ACC112 (cell line): ENCODE data around the gene VSX2.

Experiments
- H2AFZ ChIP-seq: fragments of 200-600 bp; sonication (generic); one replicate; pipeline ENCODE4 v1.6.0; 2017; ENCODE audit warnings: antibody characterized with exemption, low read length; ENCODE audit not compliant: unreplicated experiment
- H3K27ac ChIP-seq: fragments of 200-600 bp; sonication (generic); 2 replicates; pipeline ENCODE4 v1.5.1; 2014; ENCODE audit warnings: low read depth, mild to moderate bottlenecking, antibody characterized with exemption, low read length, moderate library complexity
- H3K27me3 ChIP-seq: fragments of 200-600 bp; sonication (generic); 2 replicates; pipeline ENCODE4 v1.6.1; 2014; ENCODE audit warnings: mild to moderate bottlenecking, antibody characterized with exemption, low read length, moderate library complexity, mixed read lengths; ENCODE audit not compliant: insufficient read depth
- H3K36me3 ChIP-seq: fragments of 200-600 bp; sonication (generic); 2 replicates; pipeline ENCODE4 v1.6.1; 2016; ENCODE audit warnings: mild to moderate bottlenecking, antibody characterized with exemption, low read length, moderate library complexity, mixed read lengths; ENCODE audit not compliant: insufficient read depth
- H3K4me1 ChIP-seq: fragments of 200-600 bp; sonication (generic); one replicate; pipeline ENCODE4 v1.6.1; 2016; ENCODE audit warnings: low read length, mixed read lengths; ENCODE audit not compliant: insufficient read depth, unreplicated experiment, control insufficient read depth
- H3K4me3 ChIP-seq: fragments of 200-600 bp; sonication (generic); 2 replicates; pipeline ENCODE4 v1.5.1; 2014; ENCODE audit warnings: mild to moderate bottlenecking, low read depth, low read length
- H3K79me2 ChIP-seq: fragments of 200-600 bp; sonication (generic); one replicate; pipeline ENCODE4 v1.6.0; 2016; ENCODE audit warnings: low read length; ENCODE audit not compliant: control insufficient read depth, unreplicated experiment, insufficient read depth

Gene VSX2

DNA sequence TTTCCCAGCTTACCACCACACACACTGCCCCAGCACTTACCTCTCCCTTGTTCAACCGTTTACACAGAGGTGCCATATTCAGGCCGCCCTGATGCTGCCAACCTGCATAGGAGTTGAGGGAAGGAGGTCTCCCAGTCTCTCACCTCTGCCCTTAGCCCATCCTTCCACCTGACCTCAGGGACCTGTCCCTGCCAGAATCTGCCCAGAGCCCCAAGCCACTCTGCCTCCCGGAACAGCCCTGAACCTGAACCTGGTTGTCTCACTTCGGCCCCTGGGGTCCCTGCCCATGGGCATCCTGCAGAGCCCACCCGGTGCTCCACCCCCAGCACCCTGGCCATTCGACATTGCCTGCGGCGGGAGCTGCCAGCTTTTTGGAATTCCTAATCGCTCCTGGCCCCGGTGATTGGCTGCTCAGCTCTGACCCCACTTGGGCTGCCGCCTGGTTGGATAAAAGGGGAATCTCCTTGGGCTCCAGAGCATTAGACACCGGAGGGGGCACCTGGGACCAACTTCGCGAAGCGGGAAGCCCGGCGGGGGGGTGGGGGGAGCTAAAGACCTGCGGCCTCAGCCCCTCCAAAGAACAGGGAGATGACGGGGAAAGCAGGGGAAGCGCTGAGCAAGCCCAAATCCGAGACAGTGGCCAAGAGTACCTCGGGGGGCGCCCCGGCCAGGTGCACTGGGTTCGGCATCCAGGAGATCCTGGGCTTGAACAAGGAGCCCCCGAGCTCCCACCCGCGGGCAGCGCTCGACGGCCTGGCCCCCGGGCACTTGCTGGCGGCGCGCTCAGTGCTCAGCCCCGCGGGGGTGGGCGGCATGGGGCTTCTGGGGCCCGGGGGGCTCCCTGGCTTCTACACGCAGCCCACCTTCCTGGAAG, at the start of gene VSX2:
TSS of gene VSX2 (plus strand) at position 476 of the 874 bp plus-strand sequence. CDS start at position 589, 113 bp downstream.
- Histone ChIP-seq H3K27me3 (peaks cover 87% of the 10 kb centered on the region), H3K4me3 (no peak within 1 kb of the TSS), H3K27ac (no peak within 1 kb of the TSS), H3K4me1 (no peaks in the 10 kb centered on the region), H3K79me2 (no peaks in the 10 kb centered on the region), H3K36me3 (no peaks in the 10 kb centered on the region), H2AFZ (no peak within 1 kb of the TSS)

GRCh38 chr14:74190927-74191575, 48.2 kb upstream of the VSX2 start:
- Histone ChIP-seq H3K4me1 (no peaks in the 10 kb centered on the region), H2AFZ (no peak overlapping the region), H3K4me3 (no peak overlapping the region), H3K27ac (no peak overlapping the region), H3K36me3 (no peaks in the 10 kb centered on the region), H3K27me3 (no peaks in the 10 kb centered on the region), H3K79me2 (no peaks in the 10 kb centered on the region)

DNA sequence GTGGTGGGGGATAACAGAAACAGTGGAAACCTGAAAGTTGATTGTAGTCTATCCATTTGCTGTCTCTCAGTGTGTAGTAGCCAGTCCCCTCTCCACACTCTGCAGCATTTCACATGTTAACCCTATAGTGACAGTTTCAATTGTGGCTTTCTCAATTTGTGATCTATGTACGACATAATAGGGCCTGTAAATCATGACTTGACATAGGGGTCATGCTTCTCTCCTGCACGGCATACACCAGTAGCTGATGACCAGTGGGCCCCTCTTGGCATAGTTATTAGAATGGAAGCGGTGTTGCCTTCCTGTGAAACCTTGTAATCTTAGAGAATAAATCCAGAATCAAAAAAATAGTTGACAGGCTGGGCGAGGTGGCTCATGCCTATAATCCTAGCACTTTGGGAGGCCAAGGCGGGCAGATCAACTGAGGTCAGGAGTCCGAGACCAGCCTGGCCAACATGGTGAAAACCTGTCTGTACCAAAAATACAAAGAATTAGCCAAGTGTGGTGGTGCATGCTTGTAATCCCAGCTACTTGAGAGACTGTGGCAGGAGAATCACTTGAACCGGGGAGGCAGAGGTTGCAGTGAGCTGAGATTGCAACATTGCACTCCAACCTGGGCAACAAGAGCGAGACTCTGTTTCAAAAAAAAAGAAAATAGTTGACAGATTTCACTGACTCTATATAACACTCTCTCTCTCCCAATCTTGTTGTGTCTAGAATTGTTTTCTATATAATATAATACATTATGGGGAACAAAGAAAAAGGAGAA, 44.6 kb upstream of the VSX2 start:
- no peak overlapping the region for H3K4me3 ChIP-seq
- H3K27me3 ChIP-seq, result no peaks in the 10 kb centered on the region
- no peaks in the 10 kb centered on the region for H3K36me3 ChIP-seq
- H3K27ac ChIP-seq, result no peak overlapping the region
- no peaks in the 10 kb centered on the region for H3K4me1 ChIP-seq
- no peak overlapping the region for H2AFZ ChIP-seq
- H3K79me2 ChIP-seq, result no peaks in the 10 kb centered on the region

- H3K36me3 ChIP-seq, result no peaks in the 10 kb centered on the region
- H3K27ac ChIP-seq, result no peak overlapping the region
- H2AFZ ChIP-seq, result no peak overlapping the region
- H3K4me1 ChIP-seq, result no peaks in the 10 kb centered on the region
- no peaks in the 10 kb centered on the region for H3K27me3 ChIP-seq
- H3K4me3 ChIP-seq, result no peak overlapping the region
- H3K79me2 ChIP-seq, result no peaks in the 10 kb centered on the region
These were observed 43.6 kb upstream of the VSX2 start for GRCh38 chr14:74195623-74196022.

DNA sequence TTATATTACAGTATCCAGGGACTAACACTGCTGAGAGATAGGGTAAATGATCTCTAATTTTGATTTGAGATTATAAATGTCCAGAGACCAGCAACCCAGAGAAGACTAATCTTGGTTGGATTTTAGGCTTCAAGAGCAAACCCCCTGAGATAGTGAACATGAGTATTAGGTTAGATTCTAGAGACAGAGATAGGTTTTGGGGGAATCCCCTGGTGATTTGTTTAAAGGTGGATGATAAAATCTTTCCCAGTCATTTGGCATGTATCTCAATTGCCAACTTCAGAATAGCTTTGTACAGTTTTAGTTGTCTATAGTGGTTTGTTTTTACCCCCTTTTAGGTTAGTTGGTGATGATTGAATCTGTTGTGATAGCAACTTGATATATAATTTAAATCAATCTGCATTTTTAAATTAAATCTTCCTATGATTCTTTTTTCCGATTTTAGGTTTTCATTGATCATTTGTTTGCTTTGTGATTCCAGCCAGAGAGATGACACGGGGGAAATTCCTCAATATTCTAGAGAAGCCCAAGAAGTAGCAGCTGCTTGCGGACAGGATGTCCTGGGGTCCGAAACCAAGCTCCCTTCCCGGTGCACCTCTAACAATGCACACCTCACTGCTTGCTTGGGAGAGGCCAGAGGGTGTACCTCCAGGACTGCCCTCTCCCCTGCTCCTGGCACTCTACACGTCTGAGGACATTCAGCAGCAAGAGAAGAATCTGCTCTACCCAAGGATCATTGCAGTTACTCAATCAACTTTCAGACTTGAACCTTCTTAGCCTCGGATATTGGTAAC, 40.6 kb upstream of the VSX2 start:
- H3K4me1 ChIP-seq, result no peaks in the 10 kb centered on the region
- H2AFZ ChIP-seq, result no peak overlapping the region
- H3K79me2 ChIP-seq, result no peaks in the 10 kb centered on the region
- H3K4me3 ChIP-seq, result no peak overlapping the region
- H3K27me3 ChIP-seq, result no peaks in the 10 kb centered on the region
- H3K36me3 ChIP-seq, result no peaks in the 10 kb centered on the region
- H3K27ac ChIP-seq, result no peak overlapping the region

DNA sequence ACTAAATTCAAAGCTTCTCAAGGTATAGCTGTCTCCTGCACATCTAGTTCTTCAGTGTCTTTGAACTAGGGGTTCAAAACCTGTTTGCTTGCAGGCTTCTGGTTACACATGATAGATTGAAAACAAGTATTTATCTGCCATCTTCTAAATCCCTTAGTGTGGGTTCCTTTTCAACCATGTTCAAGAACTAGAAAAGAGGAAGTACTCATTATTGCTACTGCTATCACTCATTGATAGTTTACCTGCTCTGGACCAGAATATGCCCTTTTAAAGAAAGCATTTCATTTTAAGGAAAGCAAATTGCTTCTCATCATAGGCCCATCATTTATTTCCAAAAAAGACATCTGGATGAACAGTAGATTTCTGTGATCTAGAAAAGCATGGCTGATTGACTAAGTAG, 37.1 kb upstream of the VSX2 start:
- Histone ChIP-seq H3K36me3 (no peaks in the 10 kb centered on the region), H3K4me3 (no peak overlapping the region), H3K4me1 (no peaks in the 10 kb centered on the region), H2AFZ (no peak overlapping the region), H3K79me2 (no peaks in the 10 kb centered on the region), H3K27ac (no peak overlapping the region), H3K27me3 (no peaks in the 10 kb centered on the region)

DNA sequence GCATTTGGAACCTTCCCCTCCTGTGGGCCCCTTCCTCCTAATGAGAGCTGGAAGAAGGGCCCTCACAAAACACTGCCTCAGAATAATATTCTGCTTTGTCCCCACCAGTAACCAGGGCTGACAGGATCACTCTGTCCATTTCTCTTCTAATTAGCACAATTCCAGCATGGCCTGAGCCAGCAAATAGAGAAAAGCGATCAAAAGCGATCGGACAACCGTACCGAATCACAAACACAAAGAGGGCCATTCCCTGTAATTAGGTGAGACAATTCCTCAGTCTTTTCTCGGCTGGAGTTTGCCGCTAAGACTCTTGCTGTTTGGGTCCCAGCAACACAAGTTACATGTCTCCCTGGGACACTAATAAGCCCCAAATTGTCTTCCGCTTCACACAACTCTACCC, 35.6 kb upstream of the VSX2 start:
- Histone ChIP-seq H3K4me3 (no peak overlapping the region), H2AFZ (no peak overlapping the region), H3K79me2 (no peaks in the 10 kb centered on the region)

GRCh38 chr14:74204491-74204890, 34.8 kb upstream of the VSX2 start:
- H3K27ac ChIP-seq, result no peak overlapping the region
- no peaks in the 10 kb centered on the region for H3K4me1 ChIP-seq
- H3K4me3 ChIP-seq, result no peak overlapping the region
- no peaks in the 10 kb centered on the region for H3K27me3 ChIP-seq
- no peaks in the 10 kb centered on the region for H3K79me2 ChIP-seq
- no peaks in the 10 kb centered on the region for H3K36me3 ChIP-seq
- no peak overlapping the region for H2AFZ ChIP-seq

More for the DNA sequence above, 35.6 kb upstream of the VSX2 start:
- Histone ChIP-seq H3K36me3 (no peaks in the 10 kb centered on the region), H3K27ac (no peak overlapping the region), H3K27me3 (no peaks in the 10 kb centered on the region), H3K4me1 (no peaks in the 10 kb centered on the region)

- H3K4me1 ChIP-seq, result no peaks in the 10 kb centered on the region
- no peak overlapping the region for H3K27ac ChIP-seq
- no peak overlapping the region for H3K4me3 ChIP-seq
- H3K27me3 ChIP-seq, result no peaks in the 10 kb centered on the region
- H3K36me3 ChIP-seq, result no peaks in the 10 kb centered on the region
- H3K79me2 ChIP-seq, result no peaks in the 10 kb centered on the region
- H2AFZ ChIP-seq, result no peak overlapping the region
These were observed 33.4 kb upstream of the VSX2 start for GRCh38 chr14:74205882-74206281.

DNA sequence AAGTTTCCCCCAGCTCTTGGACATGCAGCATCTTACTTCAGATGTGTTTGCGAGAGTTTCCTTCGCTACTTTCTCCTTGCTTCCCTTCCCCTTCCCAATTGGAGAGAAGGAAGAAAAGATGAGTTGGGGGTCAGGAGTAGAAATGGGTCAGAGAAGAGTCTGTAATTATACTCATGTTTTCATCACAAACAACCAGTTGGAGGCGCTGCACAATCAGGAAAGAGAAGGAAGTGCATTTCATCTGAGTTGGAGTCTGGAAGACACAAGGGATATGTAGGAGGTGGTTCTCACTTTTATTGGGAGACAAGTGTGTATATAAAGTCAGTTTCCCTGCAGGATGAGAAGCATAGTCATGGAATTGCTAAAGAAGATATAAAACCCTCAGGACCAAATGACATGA, 31.3 kb upstream of the VSX2 start:
- Histone ChIP-seq H2AFZ (no peak overlapping the region), H3K4me3 (no peak overlapping the region), H3K4me1 (no peaks in the 10 kb centered on the region), H3K79me2 (no peaks in the 10 kb centered on the region), H3K27me3 (0 out of 2 replicates have a peak, but pooled peaks cover 8% of the 10 kb centered on the region), H3K36me3 (no peaks in the 10 kb centered on the region), H3K27ac (no peak overlapping the region)
